ENCODE measurements around the gene ADAM12.

DNA sequence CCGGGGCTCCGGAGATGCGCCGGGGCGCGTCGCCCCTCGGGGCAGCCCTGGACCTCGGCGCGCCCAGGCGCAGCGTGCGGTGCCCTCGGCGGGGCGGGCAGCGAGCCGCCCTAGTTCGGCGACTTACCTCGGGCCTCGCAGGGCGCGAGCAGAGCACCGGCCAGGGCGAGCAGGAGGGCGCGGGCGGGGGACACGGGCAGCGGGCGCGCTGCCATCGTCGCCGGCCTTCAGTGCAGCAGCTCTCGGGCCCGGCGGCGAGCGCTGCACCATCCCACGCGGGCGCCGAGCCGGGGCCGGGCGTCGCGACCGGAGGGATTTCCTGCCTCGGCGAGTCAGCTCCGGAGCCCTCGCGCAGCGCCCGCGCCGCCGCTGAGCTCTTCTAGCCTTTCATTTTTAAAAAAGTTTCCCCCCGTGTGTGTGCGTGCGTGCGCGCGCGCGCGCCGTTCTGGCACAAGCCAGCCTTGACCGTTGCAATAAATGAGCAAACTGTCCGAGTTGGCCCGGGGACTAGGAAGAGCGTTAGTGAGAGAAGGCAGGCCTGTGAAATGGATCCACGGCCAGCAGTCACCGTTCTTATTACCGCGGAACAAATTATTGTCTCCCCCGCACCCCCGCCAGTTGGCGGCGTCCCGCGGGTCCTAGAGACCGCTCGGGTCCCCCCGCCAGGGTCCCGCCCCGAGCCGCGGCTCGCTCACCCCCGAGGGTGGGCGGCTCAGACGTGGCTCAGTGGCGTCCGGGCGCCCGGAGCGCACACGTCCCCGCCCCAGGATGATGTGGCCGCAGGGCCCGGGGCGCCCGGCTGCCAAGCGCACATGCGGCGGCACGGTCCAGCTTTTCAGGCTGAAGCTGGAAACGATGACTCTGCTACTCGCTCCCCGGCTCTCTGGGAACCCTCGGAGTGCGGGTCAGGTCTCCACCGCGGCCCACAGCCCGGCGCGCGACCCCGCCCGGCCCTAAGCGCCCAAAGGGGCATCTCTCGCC lies at the start of gene ADAM12:
- TF ChIP-seq POLR2AphosphoS5 (IDR thresholded peaks at IDR 0.05; ENCODE audit: low read depth, low read length) (no peak), POLR2A (IDR thresholded peaks at IDR 0.05; ENCODE audit: low read depth, low read length) (no peak)

Data from GM12891 (cell line).